Keratinocyte (primary cell): ENCODE results near the gene ADCYAP1R1. TPM values are rescaled to one million over a fixed set of nuclear protein-coding genes. Genes with fewer than 3 reads are reported as not detected.

ENCODE experiments used
- DNase-seq: peaks from one replicate; pipeline ENCODE4 v3.0.0-alpha.2; 2011; ENCODE audit warnings: low read depth, missing footprints, low spot score
- FAIRE-seq: peaks from 2 replicates; lab custom pipeline; 2011; peaks lifted over from hg19 to GRCh38; lab: Jason Lieb, UNC
- H2AFZ ChIP-seq: 2 replicates; pipeline ENCODE4 v1.6.0; 2012; ENCODE audit warnings: low read length, control low read depth, inconsistent platforms; ENCODE audit not compliant: control insufficient read depth
- H3K27ac ChIP-seq: 2 replicates; pipeline ENCODE4 v1.5.1; 2011; ENCODE audit warnings: low read length; ENCODE audit not compliant: control insufficient read depth, insufficient read depth
- H3K27me3 ChIP-seq: 3 replicates; pipeline ENCODE4 v1.6.0; 2011; ENCODE audit warnings: low read length; ENCODE audit not compliant: control insufficient read depth, insufficient read depth; ENCODE audit errors: extremely low read depth
- H3K36me3 ChIP-seq, 2 experiments: 2 replicates in 1 of 2; 3 replicates in 1 of 2; pipeline ENCODE4 v1.5.1; 2011; ENCODE audit warnings: low read length in 2 of 2, mild to moderate bottlenecking in 1 of 2; ENCODE audit not compliant: control insufficient read depth in 2 of 2, insufficient read depth in 2 of 2; ENCODE audit errors: extremely low read depth in 1 of 2
- H3K4me1 ChIP-seq: 3 replicates; pipeline ENCODE4 v1.5.1; 2011; ENCODE audit warnings: low read length; ENCODE audit not compliant: control insufficient read depth, insufficient read depth; ENCODE audit errors: extremely low read depth
- H3K4me2 ChIP-seq: 3 replicates; pipeline ENCODE4 v1.6.0; 2011; ENCODE audit warnings: low read depth, low read length; ENCODE audit not compliant: control insufficient read depth, insufficient read depth; ENCODE audit errors: extremely low read depth
- H3K4me3 ChIP-seq, 3 experiments: fragments of 200-600 bp in 1 of 3; sonication (generic) in 1 of 3; 2 replicates in 2 of 3; 3 replicates in 1 of 3; pipeline ENCODE4 v1.5.1; 2011 to 2016; ENCODE audit warnings: low read length in 3 of 3, mild to moderate bottlenecking in 3 of 3, control low read depth in 2 of 3, inconsistent platforms in 1 of 3, low read depth in 1 of 3, mixed read lengths in 1 of 3, mixed run types in 1 of 3, moderate library complexity in 1 of 3; ENCODE audit not compliant: control insufficient read depth in 2 of 3, insufficient read depth in 2 of 3; ENCODE audit errors: extremely low read depth in 1 of 3
- H3K79me2 ChIP-seq: 2 replicates; pipeline ENCODE4 v1.6.0; 2012; ENCODE audit warnings: low read length; ENCODE audit not compliant: control insufficient read depth, insufficient read depth
- H3K9ac ChIP-seq: 3 replicates; pipeline ENCODE4 v1.6.0; 2011; ENCODE audit warnings: low read length; ENCODE audit not compliant: control insufficient read depth, insufficient read depth; ENCODE audit errors: extremely low read depth
- H3K9me1 ChIP-seq: 3 replicates; pipeline ENCODE4 v1.6.0; 2011; ENCODE audit warnings: low read length; ENCODE audit not compliant: control insufficient read depth, insufficient read depth; ENCODE audit errors: extremely low read depth
- H3K9me3 ChIP-seq: 2 replicates; pipeline ENCODE4 v1.5.1; 2012; ENCODE audit warnings: low read depth, low read length; ENCODE audit not compliant: control insufficient read depth
- H4K20me1 ChIP-seq: 3 replicates; pipeline ENCODE4 v1.6.0; 2011; ENCODE audit warnings: low read length; ENCODE audit not compliant: control insufficient read depth, insufficient read depth; ENCODE audit errors: extremely low read depth
- EZH2 ChIP-seq: IDR thresholded peaks from one replicate; pipeline ENCODE4 v1.6.1; 2012; ENCODE audit warnings: inconsistent platforms, mild to moderate bottlenecking, low read length, moderate library complexity
- dilution Hi-C: fragments of 300-500 bp; cut with MboI; formaldehyde crosslinking; loops from one replicate; pipeline ENCODE4 v1.7.0; 2020; ENCODE audit warnings: low sequenced_read_pairs; ENCODE audit not compliant: extremely low pct_ligation_motif_present
- polyA plus RNA-seq, 5 experiments: library from polyadenylated mRNA; depleted of rRNA in 3 of 5; stranded (reverse) in 3 of 5; stranded (forward) in 1 of 5; unstranded in 1 of 5; fragments of >200 nt; gene quantifications; 1 replicate in 1 of 5; 2 replicates in 3 of 5; 3 replicates in 1 of 5; pipeline versions ENCODE4 v1.2.1 to v1.2.3, GENCODE V29; 2011 to 2012; ENCODE audit warnings: missing spikeins in 2 of 5, low read depth in 1 of 5, low replicate concordance in 1 of 5
- TF ChIP-seq, protein P1 (sequence below), 3 experiments: IDR thresholded peaks in 1 of 3; conservative IDR thresholded peaks in 1 of 3; optimal IDR thresholded peaks in 1 of 3; 2 replicates in 2 of 3; 3 replicates in 1 of 3; pipeline versions ENCODE3 to v1.5.1; 2011; ENCODE audit warnings: low read length in 3 of 3, mild to moderate bottlenecking in 3 of 3, moderate library complexity in 2 of 3, control low read depth in 1 of 3, inconsistent platforms in 1 of 3; ENCODE audit not compliant: insufficient read depth in 2 of 3; ENCODE audit errors: extremely low read depth in 1 of 3

The ADCYAP1R1 gene
- polyA plus RNA-seq, 1 donor (not counting 4 experiments of a cell fraction or from before 2014, with no cell fraction given) = not detected

DNA sequence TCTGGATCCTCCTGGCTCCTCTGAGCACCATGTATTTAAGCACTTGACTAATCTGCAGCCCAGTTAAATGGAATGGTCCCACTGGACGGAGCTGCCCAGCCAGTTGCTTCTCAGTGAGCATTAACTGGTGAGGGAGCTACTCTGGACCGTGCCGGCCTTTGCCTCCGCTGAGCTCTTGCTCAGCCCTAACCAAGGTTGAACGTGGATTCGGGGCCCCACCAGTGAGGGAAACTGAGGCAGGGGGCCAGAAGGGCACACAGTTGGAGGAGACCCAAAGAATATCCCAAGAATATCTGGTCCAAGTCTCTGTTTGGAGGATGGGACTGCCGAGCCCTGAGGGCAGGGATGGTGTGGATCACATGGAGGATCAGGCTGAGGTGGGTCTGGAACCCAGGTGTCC is 13.7 kb downstream of the ADCYAP1R1 start:
- Histone ChIP-seq H3K9ac (no peak overlapping the region), H3K4me2 (no peak overlapping the region), H3K9me1 (no peaks in the 10 kb centered on the region), H3K27ac (no peak overlapping the region), H3K27me3 (peaks cover 3% of the 10 kb centered on the region), H3K9me3 (no peaks in the 10 kb centered on the region), H4K20me1 (no peaks in the 10 kb centered on the region), H3K79me2 (no peaks in the 10 kb centered on the region), H3K4me3 (no peak overlapping the region), H3K36me3 (no peaks in the 10 kb centered on the region), H3K4me1 (no peaks in the 10 kb centered on the region), H2AFZ (no peak overlapping the region)
- FAIRE-seq (no peak), DNase-seq (no peak)
- TF ChIP-seq, protein P1, sequence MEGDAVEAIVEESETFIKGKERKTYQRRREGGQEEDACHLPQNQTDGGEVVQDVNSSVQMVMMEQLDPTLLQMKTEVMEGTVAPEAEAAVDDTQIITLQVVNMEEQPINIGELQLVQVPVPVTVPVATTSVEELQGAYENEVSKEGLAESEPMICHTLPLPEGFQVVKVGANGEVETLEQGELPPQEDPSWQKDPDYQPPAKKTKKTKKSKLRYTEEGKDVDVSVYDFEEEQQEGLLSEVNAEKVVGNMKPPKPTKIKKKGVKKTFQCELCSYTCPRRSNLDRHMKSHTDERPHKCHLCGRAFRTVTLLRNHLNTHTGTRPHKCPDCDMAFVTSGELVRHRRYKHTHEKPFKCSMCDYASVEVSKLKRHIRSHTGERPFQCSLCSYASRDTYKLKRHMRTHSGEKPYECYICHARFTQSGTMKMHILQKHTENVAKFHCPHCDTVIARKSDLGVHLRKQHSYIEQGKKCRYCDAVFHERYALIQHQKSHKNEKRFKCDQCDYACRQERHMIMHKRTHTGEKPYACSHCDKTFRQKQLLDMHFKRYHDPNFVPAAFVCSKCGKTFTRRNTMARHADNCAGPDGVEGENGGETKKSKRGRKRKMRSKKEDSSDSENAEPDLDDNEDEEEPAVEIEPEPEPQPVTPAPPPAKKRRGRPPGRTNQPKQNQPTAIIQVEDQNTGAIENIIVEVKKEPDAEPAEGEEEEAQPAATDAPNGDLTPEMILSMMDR (optimal IDR thresholded peaks at IDR 0.05 in 1 of 3, IDR thresholded peaks at IDR 0.05 in 1 of 3, conservative IDR thresholded peaks at IDR 0.05 in 1 of 3; ENCODE audit: extremely low read depth in 1 of 3, insufficient read depth in 2 of 3, low read length in 3 of 3) = no peak
- no peak for TF ChIP-seq EZH2
- dilution Hi-C loops = no loop called here

DNA sequence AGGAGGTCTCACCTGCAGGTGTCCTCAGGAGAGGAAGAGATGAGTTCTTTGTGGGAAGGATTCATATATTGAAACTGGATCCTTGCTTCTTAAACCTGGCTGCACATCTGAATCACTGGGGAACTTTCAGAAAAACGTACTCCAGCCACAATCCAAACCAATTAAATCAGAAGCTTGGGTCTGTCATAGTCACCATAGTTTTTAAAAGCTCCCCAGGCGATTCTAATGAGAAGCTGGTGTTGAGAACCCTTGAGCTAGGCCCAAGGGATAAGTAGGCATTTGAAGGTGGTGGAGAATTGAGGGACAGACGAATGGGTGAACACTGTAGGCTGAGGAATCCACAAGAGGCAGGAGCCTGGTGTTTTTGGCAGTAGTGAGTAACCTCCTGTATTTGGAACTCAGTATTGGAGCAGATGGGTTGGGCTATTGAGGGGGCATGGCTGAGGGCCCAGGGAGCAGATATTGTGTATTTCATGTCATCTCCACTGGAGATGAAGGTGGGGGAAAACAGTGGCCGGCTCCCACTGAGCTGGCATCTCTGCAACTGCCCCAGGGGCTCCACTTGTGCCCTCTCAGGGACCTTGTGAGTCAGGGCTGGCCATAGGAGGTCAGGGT is 14.5 kb downstream of the ADCYAP1R1 start:
- Histone ChIP-seq H3K4me1 (no peaks in the 10 kb centered on the region), H3K4me3 (no peak overlapping the region), H3K9me1 (no peaks in the 10 kb centered on the region), H3K4me2 (no peak overlapping the region), H3K79me2 (no peaks in the 10 kb centered on the region), H3K27ac (no peak overlapping the region), H3K36me3 (no peaks in the 10 kb centered on the region), H3K27me3 (peaks cover 3% of the 10 kb centered on the region), H2AFZ (no peak overlapping the region), H4K20me1 (no peaks in the 10 kb centered on the region), H3K9ac (no peak overlapping the region), H3K9me3 (no peaks in the 10 kb centered on the region)
- DNase-seq = no peak
- dilution Hi-C loops = no loop called here
- no peak for FAIRE-seq
- TF ChIP-seq, protein P1 (optimal IDR thresholded peaks at IDR 0.05 in 1 of 3, IDR thresholded peaks at IDR 0.05 in 1 of 3, conservative IDR thresholded peaks at IDR 0.05 in 1 of 3; ENCODE audit: extremely low read depth in 1 of 3, insufficient read depth in 2 of 3, low read length in 3 of 3) = no peak
- TF ChIP-seq EZH2 = no peak
